Nephron (organoid): ENCODE data around the gene SCGB1A1.
A peak's percentile ranks its signal among the peaks of the same experiment; 100 is the strongest.

ENCODE experiments used
- H3K27ac Mint-ChIP-seq, 3 experiments: 2 replicates each; pipeline ENCODE4 v1.8.0; 2020; ENCODE audit warnings: mixed read lengths in 3 of 3, mild to moderate bottlenecking in 2 of 3, moderate library complexity in 1 of 3
- H3K27me3 Mint-ChIP-seq: 2 replicates; pipeline ENCODE4 v1.8.0; 2021; ENCODE audit warnings: low read depth, mild to moderate bottlenecking, moderate library complexity, mixed read lengths
- H3K36me3 Mint-ChIP-seq: 2 replicates; pipeline ENCODE4 v1.8.0; 2020; ENCODE audit warnings: low read depth, mixed read lengths
- H3K4me1 Mint-ChIP-seq: 2 replicates; pipeline ENCODE4 v1.8.0; 2020; ENCODE audit warnings: mixed read lengths
- H3K4me3 Mint-ChIP-seq, 3 experiments: 2 replicates each; pipeline ENCODE4 v1.8.0; 2020; ENCODE audit warnings: mild to moderate bottlenecking in 3 of 3, mixed read lengths in 3 of 3, moderate library complexity in 2 of 3
- H3K9me3 Mint-ChIP-seq: 2 replicates; pipeline ENCODE4 v1.8.0; 2020; ENCODE audit warnings: mixed read lengths
- TF ChIP-seq, protein P1 (sequence below), 3 experiments: fragments of 200-600 bp; sonication (generic); IDR thresholded peaks; one replicate each; pipeline ENCODE4 v1.5.0; 2021; ENCODE audit warnings: antibody characterized with exemption in 3 of 3; ENCODE audit not compliant: unreplicated experiment in 3 of 3

SCGB1A1 gene, protein sequence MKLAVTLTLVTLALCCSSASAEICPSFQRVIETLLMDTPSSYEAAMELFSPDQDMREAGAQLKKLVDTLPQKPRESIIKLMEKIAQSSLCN

DNA sequence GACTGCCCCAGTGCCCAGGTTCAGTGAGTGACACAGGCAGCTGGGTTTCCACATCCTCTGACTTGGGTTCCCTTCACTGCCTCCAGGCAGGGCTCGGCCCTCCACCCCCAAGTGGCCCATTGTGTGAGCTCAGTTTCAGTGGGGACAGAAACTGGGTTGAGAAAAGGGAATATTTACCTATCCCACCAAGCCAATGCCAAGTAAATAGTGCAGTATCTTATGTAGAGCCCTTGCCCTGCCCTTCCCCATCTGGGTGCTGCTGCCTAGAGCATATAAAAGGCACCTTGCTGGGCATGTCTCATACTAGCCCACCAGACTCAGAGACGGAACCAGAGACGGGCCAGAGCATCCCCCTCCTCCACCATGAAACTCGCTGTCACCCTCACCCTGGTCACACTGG, at the start of gene SCGB1A1:
Gene SCGB1A1, plus strand, starts transcription at position 301 of the 400 bp plus-strand sequence. Its CDS starts 63 bp downstream, at position 364.
- Mint-ChIP-seq H3K4me3 (peak within 1 kb of the TSS in 2 of 3 experiments; percentile 25 to 31), H3K27me3 (peaks cover 5% of the 10 kb centered on the region), H3K4me1 (peaks cover 45% of the 10 kb centered on the region), H3K27ac (peak within 1 kb of the TSS; percentile 94 to 100 (median 97)), H3K36me3 (no peaks in the 10 kb centered on the region), H3K9me3 (no peaks in the 10 kb centered on the region)
- TF ChIP-seq, protein P1, sequence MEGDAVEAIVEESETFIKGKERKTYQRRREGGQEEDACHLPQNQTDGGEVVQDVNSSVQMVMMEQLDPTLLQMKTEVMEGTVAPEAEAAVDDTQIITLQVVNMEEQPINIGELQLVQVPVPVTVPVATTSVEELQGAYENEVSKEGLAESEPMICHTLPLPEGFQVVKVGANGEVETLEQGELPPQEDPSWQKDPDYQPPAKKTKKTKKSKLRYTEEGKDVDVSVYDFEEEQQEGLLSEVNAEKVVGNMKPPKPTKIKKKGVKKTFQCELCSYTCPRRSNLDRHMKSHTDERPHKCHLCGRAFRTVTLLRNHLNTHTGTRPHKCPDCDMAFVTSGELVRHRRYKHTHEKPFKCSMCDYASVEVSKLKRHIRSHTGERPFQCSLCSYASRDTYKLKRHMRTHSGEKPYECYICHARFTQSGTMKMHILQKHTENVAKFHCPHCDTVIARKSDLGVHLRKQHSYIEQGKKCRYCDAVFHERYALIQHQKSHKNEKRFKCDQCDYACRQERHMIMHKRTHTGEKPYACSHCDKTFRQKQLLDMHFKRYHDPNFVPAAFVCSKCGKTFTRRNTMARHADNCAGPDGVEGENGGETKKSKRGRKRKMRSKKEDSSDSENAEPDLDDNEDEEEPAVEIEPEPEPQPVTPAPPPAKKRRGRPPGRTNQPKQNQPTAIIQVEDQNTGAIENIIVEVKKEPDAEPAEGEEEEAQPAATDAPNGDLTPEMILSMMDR (IDR thresholded peaks at IDR 0.05; ENCODE audit: unreplicated experiment in 3 of 3) = no peak

DNA sequence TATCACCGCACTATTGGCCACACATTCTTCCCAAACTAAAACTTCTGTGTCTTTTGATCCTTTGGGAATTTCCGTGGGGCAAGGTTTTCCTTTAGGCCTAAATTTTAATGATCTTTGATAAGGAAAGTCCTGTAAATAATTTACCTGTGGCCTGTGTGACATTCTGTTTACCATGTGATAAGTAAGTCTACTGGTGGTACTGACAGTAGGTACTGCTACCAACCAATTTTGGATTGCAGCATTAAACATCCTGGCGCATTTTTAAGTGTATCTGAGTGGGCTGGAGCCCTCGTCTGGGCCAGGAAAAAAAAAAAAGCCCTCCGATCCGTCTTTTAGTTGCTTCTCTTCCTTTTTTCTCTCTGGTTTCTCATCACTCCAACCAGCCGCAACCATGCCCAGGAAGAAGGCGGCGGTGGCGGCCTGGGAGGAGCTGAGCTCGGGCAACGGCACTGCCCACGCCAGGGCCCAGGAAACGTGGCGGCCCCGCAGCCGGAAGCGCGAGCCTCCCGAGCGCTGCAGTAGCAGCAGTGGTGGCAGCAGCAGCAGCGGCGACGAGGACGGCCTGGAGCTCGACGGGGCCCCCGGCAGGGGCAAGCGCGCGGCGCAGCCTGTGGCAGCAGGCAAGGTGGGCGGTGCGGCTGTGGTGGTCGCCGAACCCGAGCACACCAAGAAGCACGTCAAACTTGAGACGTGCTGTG, 47.9 kb upstream of the SCGB1A1 start:
- no peaks in the 10 kb centered on the region for H3K4me1 Mint-ChIP-seq
- H3K27ac Mint-ChIP-seq = no peak overlapping the region
- no peaks in the 10 kb centered on the region for H3K9me3 Mint-ChIP-seq
- H3K4me3 Mint-ChIP-seq = no peak overlapping the region
- H3K27me3 Mint-ChIP-seq = peaks cover 9% of the 10 kb centered on the region
- TF ChIP-seq, protein P1 (IDR thresholded peaks at IDR 0.05; ENCODE audit: unreplicated experiment in 3 of 3) = no peak
- no peaks in the 10 kb centered on the region for H3K36me3 Mint-ChIP-seq

DNA sequence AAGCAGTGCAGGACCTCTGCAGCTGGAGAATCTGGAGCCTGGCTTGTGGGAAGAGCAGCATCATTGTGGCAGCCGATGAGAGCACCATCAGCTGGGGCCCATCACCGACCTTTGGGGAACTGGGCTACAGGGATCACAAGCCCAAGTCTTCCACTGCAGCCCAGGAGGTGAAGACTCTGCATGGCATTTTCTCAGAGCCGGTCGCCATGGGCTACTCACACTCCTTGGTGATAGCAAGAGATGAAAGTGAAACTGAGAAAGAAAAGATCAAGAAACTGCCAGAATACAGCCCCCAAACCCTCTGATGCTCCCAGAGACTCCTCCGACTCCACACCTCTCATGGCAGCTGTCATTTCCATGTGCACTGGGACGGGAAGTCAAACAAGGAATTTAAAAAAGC, 46.0 kb upstream of the SCGB1A1 start:
- TF ChIP-seq, protein P1 (IDR thresholded peaks at IDR 0.05; ENCODE audit: unreplicated experiment in 3 of 3) = no peak
- Mint-ChIP-seq H3K27me3 (peaks cover 9% of the 10 kb centered on the region), H3K36me3 (no peaks in the 10 kb centered on the region), H3K9me3 (no peaks in the 10 kb centered on the region), H3K27ac (no peak overlapping the region), H3K4me3 (no peak overlapping the region), H3K4me1 (no peaks in the 10 kb centered on the region)

DNA sequence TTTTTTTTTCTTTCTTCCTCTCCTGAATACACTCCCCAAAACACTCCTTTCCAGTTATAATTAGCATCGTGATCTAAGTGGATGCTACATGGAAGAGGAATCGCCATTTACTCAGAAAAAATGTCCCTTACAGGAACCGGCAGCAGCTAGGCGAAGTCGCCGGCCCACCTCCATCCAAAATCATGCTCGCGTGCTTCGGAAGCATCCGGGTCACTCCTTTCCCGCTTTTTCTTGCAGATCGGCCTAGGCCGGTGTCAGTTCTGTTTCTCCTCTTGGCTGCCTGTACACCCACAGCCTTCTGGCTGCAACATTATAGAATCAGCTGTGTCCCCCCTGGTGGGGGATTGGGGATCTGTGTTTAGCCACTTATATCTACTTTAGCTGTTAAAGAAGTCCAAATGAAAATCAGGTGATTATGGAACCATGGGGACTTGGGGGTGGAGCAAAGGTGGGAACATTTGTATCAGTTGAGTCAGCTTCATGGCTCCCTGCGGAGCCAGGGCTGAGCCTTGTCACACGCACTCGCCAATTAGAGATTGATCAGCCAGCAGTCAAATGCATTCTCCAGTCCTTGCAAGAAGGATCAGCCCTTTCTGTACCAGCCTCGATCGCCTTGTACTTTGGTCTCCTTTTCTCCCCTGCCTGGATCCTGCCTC, 45.2 kb upstream of the SCGB1A1 start:
- no peak overlapping the region for H3K27ac Mint-ChIP-seq
- peaks cover 5% of the 10 kb centered on the region for H3K4me1 Mint-ChIP-seq
- H3K36me3 Mint-ChIP-seq = no peaks in the 10 kb centered on the region
- TF ChIP-seq, protein P1 (IDR thresholded peaks at IDR 0.05; ENCODE audit: unreplicated experiment in 3 of 3) = no peak
- H3K4me3 Mint-ChIP-seq = no peak overlapping the region
- H3K9me3 Mint-ChIP-seq = no peaks in the 10 kb centered on the region
- H3K27me3 Mint-ChIP-seq = peaks cover 9% of the 10 kb centered on the region

DNA sequence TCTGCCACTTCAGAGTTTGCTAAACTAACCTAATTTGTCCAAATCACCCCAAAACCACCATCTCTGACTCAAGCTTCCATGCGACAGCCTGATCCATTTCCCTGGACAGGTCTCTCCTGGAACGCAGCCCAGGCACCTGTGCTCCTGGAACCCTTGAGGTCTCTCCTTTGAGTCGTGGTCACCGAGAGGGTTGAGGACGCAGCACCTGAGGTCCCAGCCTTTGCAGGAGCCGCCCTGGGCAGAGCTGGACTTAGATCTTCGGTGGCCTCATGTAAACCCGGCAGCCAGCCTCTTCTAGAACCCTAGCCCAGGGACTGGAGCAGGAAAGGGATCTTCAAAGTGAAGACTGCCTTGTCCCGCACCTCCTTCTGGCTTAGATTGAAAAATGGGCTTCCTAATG, 44.0 kb upstream of the SCGB1A1 start:
- Mint-ChIP-seq H3K4me1 (peaks cover 5% of the 10 kb centered on the region), H3K4me3 (no peak overlapping the region), H3K9me3 (no peaks in the 10 kb centered on the region), H3K27ac (no peak overlapping the region), H3K36me3 (no peaks in the 10 kb centered on the region), H3K27me3 (peaks cover 9% of the 10 kb centered on the region)
- TF ChIP-seq, protein P1 (IDR thresholded peaks at IDR 0.05; ENCODE audit: unreplicated experiment in 3 of 3) = no peak
